ENCODE data around the gene TMEM176B.

Gene TMEM176B

DNA sequence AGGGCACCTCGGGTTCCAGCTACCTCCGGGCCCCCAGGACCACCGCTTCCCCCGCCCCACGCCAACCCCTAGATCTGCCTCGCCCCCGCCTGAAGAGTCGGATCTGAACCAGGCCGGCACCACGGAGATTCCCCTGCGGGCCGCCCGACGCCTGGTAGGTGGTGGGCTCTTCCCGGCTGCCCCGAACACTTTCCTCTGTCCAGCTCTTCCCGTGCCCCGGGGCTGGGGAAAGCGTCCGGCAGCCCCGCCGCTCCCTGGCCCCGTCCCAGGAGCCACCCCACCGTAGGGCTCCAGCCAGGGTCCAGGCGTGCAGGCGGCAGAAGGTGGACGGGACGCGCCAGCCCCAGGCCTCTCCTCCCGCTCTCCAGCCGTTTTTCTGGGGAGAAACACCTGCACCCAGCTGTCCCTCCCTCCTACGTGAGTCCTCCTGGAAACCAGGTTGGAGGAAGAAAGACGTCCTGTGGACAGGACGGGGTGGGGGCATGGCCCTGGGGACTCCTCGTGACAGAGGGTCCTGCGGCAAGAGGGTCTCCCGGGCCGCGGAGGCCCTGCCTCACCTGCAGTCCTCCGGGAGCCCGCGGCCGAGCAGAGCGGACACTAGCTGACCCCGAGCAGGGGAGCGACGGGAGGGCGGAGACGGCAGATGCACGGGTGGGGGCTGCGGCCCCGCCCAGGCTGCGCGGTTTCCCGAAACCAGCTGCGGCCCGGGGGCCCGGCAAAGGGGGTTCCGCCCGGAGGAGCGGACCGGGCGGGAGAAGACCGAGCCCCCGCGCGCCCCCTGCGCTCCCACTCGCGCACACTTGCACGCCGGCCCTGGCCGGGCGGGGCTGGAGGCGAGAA, at the start of gene TMEM176B:
TMEM176B (minus strand) TSS at position 624 of the 840 bp plus-strand sequence. CDS start 3,795 bp downstream, outside the sequence.
- DNase-seq: no peak

DNA sequence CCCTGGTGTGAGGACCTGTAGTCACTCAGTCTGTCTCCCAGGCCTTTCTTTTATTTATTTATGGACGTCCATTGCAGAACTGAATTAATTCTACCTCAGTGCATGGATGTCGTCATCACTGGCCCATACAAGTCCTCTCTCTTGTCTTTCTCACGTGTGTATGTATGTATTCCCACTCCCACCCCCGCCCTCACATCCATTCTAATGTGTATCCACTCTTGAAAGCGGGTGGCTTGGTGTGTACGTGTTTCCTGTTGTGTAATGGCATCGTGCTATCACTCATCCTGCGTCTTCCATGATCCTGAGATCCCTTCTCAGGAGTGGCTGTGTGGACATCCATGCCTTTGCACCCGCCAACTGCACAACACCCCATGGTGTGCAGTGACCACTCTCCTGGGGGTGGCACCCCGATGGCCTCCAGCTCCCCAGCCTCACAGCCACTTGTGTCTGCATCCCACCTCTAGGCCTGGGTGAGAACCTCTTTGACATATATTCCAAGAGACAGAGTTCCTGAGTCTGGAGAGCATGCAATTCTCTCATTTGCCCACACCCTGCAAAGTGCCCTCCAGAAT, 49.1 kb upstream of the TMEM176B start:
- DNase-seq: no peak

DNA sequence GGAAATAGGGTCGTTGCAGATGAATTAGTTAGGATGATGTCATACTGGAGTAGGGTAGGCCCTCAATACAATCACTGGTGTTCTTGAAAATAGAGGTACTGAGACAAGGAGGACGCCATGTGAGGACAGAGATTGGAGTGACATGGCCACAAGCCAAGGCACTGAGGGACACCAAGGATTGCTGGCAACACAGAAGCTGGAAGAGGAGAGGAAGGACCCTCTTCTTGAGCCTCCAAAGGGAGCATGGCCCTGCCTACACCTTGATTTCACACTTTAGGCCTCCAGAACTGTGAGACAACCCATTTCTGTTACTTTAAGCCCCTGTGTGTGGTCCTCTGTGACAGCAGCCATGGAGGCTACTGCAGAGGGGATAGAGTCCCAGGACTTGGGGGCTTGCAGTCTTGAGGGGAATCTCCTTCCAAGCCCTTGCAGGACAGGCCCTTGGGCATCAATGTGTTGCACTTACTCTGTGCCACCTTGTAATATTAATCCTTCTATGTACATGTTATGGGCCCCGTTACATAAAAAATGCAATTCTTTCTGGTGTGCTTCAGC, 48.5 kb upstream of the TMEM176B start:
- no peak for DNase-seq

DNA sequence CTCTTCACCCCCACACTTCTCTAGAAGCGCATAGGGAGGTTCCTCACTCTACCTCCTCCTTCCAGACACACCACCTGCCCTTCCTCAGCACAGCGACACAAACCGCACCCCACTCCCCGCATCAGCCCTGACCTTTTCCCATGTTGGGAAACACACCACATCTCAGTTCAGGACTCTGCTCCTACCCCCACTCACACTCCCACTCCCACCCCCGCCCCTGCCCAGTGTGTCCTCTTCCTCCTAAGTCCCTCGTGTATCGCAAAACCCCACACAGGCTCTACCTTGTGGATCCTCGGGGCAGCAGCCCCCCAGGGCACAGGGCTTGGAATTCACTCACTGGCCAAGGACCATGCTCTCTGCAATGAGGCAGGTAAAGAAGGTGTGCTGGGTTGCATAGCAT, 47.9 kb upstream of the TMEM176B start:
- DNase-seq: no peak

DNA sequence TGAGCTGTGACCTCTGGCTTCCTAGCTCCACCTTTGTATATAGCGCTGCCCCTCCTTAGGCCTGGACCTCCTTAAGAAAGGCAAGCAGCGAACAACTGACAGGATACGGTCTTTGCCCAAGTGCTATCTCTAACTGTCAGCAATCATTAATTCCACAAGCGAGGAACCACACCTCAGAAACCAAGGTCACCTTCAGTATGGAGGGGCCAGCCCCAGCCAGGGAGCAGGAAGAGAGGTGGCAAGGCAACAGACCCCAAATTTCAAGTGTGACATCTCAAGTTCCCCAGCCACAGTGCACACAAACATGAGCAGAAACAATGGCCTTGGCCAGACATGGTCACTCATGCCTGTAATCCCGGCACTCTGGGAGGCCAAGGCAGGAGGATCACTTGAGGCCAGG, 47.4 kb upstream of the TMEM176B start:
- no peak for DNase-seq

DNA sequence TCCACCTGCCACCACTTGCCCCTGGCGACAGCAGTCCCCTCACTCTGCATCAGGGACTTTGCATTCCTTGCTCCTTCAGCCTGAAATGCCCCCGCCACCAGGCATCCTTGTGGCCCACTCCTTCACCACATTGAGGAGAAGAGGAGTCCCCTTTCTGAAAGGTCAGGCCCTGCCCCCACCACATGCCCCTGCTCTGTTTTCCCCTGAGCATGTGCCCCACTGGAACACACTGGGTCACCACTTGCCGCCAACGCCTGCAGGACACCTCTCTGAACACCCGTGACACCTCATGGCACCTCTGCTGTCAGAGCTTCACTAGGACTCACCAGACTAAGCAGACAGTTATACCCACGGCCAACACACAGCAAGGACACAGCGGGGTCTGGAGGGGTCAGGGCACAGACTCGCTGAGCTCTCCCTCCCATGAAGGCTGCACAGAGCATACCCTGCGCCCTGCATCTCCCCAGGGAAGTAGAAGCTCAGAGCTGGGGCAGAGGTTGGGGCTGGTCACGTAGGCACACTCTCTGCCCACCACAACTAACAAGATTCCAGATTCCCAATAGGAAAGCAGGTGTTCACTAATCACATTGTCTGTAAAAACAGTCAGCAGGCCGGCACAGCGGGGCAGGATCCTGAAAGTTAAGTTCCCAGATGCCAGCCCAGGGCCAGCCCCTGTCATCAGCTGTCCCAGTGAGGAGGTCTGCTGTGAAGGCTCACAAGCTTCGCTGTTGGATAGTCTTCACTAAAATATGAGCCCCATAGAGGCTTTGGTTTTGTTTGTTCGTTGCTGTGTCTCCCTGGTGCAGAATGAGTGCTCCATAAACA, 46.3 kb upstream of the TMEM176B start:
- no peak for DNase-seq

DNA sequence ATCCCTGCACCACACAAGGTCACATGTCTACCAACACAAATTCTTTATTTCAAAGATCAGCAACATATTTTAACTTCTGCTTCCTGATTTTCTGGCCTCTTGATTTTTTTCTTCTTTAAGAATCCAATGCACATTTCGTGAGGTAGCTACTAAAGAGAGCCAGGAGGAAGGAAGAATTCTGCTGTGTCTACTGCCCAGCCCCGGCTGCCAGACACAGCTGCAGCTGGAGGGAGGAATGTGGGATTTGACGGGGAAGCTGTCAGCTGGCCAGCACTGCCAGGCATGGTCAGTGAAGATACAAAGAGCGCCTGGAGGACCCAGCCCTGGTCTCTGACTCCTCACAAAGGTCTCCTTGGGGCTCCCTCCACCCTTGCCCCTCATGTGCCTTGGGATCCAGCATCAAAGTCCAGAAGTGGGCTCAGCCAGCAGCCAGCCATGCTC, 45.3 kb upstream of the TMEM176B start:
- no peak for DNase-seq

DNA sequence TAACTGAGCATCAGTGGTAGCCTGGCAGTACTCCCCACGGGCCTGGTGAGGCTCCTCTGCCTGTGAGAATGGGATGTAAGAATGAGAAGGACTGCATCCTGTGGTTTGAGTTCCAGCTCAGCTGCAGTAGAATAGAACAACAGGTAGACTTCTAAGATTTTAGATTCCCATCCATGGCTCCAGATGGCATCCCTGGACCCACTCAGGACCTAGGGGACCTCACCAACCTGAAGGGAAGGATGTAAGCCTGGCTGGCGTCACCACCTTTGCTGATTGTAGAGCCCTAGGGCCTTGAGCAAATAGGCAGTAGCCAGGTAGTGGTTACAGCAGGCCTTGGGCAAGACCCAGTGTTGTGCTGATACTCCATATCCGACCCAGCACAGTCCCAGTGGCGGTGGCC, 42.6 kb upstream of the TMEM176B start:
- no peak for DNase-seq

DNA sequence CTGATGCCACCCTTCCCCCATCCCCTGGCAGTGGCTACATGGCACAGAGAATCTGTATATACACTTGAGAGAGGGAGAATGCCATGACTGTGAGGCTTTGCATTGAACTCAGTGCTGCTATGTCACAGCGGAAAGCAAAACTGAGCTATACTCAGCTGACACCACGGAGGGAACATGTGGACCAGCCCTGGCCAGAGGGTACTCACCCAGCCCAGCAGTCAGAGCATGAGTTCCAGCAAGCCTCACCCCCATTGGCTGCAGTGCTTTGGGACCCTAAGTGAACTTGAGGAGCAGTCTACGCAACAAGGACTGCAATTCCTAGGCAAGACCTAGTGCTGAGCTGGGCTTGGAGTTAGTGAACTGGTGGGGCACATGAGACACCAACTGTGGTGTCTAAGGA, 41.9 kb upstream of the TMEM176B start:
- DNase-seq: no peak

DNA sequence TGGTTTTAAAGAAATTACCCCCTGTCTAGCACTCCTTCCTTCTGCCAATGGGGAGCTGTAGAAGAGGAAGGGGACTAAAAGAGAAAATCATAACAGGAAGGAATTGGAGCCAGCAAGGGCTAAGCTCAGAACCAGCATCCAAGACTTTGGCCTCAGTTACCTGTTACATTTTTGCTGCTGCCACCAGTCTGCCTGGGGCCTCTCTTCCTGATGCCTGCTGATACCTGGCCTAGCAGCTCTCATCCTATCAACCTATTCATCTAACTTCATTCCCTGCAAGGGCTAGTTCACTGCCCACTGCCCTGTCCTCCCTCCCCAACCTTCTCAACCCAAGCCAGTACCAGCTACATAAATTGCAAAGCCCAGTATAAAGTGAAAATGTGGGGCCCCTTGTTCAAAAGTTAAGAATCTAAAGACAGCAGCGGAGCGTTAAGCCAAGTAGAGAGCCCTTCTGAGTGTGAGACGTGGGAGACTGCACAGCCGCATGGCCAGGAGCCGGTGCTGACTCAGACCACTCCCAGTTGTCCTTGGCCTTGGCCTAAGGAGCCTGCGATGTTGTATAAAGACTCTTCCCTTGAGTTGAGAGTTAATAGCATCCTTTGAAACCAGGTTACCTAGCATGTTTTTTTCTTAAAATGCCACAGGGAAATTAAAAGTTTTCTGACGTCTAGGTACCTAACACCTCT, 38.9 kb upstream of the TMEM176B start:
- DNase-seq: no peak

DNA sequence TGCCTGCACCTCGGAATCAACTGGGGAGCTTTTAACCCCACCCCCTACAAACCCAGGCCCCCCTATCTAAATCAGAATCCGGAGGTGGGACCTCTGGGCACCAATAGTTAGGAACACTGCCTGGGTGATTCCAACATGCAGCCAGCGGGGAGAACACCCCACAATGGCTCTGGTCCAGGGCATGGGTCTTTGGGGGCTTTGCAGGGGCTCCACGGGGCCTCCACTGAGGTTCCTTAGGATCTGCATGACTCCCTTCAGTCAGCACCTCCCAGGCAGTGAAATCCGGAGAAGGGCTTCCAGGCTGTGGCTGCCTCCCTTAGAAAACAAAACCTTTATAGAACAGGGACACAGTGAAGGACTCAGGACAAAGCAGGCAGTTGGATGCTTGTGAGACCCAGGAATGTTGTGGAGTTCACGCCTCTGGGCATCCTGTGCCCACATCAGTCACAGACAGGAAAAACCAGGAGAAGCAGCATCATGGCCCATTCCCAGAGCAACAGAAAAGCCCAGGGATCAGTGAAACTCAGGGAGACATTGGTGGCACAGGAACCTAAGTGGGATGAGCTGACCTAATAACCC, 35.6 kb upstream of the TMEM176B start:
- DNase-seq: no peak

DNA sequence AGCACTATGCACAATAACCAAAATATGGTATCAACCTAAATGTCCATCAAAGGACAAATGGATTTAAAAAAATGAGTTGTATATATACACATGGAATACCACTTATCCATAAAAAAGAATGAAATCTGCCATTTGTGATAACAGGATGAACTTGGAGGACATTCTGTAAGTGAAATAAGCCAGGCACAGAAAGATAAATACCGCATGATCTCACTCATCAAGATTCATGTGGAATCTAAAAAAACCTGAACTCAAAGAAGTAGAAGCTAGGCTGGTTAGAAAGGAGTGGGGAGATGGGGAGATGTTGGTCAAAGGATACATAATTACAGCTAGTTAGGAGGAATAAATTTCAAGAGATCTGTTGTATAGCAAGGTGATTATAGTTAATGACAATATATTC, 34.9 kb upstream of the TMEM176B start:
- DNase-seq: no peak

DNA sequence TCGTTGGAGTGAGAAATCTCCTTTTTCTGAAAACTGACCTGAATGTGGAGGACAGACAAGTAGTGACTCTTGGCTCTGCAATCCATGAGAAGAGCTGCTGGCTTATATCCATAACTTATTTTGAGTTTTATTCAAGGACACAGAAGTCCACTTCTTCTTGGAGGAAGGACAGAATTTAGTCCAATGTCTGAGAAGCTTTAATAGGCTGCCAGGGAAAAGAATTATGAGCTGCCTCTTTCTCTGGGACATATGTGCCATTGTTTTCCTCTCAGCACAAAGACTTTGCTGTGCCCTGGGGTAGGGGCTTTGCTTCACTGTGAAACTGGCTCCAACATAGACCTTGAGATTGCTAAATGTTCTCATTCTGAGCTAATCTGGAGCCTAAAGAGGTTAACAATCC, 31.7 kb upstream of the TMEM176B start:
- DNase-seq: no peak

DNA sequence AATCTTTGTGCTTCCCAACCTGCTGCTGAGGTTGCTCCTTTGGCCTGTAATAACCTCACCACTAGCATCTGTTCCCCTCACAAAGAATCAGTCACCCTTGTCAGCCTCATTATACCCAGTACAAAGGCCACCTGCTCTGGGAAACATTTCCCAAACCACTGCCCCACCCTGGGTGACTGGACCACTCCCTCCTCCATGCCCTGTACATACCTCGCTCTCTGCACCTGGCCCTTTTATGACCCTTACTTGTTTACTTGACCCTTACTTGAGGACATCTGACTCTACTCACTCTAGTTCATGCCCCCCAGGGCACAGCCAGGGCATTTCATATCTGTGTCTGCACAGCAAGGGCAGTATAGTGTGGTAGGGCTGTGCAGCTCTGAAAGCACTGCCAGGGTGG, 30.8 kb upstream of the TMEM176B start:
- DNase-seq: no peak

DNA sequence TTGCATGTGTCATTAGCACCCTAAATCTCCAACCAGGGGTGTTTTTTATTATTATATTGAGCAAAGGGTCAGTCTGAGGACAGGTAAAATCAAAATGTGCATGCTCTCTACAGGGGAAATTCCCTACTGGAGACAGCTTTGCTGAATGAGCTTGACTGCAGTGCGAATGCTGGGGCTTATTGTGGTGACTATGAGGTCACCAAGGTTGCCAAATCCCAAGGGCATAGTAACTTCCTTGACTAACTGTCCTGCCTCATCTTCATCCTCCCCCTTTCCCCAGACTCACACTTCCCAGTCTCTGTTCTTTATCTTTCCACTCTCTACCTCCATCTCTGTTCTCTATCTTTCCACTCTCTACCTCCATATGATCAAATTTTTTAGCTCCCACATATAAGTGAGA, 29.3 kb upstream of the TMEM176B start:
- DNase-seq: no peak

DNA sequence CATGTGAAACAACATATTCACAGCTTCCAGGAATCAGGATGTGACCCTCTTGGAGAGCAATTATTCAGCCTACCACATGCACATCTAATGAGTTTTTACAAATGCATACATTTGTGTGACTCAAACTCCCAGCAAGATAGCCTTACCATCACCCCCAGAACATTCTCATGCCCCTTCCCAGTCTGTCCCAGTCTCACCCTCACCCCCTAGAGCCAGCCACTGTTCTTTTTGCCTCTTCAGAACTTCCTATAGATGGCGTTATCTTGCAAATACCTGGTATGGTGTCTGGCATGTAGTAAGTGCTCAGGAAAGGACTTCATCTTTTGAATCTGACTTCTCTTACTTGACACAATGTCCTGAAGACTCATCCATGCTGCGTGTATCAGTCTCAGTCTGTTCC, 28.2 kb upstream of the TMEM176B start:
- DNase-seq: no peak

DNA sequence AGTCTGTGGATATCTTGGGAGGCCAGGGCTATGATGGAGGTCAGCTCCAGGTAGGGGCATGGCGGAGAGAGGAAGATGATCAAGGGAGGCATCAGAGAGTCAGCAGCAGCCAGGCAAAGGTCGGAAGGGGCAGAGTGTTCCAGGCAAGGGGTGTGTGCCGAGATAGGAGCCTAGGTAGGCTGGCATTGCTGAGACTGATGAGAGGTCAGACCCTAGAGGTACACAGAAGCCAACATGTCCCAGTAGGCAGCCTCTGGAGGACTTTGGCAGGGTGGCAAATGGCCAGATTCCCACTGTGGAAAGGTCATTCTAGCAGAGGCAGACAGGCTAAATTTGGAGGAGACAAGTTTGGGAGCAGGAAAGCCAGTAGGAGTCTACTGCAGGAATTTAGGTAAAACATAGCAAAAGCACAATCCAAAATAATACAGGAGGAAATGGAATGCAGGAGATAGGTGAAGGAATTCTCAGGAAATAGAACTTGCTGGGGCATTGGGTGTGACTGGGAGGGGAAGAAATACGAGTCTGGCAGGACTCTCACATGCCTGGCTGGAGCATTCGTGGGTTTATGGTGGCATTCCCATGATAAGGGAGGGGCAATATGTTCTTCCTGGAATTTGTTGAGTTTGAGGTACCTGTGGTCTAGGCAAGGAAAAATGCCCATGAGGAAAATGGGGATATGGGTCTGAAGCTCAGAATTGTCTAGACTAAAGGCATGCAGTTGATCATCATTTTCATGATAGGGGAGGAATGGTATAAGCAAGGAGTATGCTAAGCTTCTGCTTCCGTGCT, 26.1 kb upstream of the TMEM176B start:
- DNase-seq: no peak

DNA sequence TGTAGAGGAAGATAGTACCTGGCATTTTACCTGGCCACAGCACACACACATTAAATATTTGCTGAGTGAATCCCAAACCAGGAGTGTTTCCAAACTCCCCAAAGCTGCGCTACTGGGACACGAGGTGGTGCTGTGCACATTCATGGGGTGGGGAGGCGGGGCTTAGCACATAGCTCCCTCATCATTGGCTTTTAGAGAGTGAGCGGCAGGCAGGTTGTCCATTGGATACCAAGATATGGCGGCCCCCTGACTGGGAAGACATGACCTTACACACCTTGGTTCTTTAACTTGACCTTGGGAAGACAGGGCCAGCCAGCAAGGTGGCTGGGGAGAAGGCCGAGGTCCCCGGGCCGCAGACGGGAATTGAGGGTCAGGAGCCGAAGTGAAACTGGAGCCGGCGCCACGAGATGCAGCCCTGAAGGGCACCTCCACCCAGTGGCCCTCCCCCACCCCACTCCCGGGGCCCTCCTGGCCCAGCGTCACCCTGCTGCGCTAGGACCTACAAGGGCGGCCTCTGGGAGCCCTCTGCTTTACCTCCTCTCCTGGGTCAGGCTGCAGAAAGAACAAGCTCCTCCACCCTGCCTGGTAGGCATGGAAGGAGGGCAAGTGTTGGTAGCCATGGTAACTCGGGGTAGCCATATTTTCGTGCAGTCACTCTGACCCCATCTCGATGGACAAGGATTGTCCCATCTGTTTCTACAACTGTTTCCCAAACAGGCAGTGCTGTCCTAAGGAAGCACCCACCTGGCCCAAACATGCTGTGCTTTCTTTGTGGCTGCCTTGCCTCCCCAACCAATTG, 24.4 kb upstream of the TMEM176B start:
- DNase-seq: no peak

DNA sequence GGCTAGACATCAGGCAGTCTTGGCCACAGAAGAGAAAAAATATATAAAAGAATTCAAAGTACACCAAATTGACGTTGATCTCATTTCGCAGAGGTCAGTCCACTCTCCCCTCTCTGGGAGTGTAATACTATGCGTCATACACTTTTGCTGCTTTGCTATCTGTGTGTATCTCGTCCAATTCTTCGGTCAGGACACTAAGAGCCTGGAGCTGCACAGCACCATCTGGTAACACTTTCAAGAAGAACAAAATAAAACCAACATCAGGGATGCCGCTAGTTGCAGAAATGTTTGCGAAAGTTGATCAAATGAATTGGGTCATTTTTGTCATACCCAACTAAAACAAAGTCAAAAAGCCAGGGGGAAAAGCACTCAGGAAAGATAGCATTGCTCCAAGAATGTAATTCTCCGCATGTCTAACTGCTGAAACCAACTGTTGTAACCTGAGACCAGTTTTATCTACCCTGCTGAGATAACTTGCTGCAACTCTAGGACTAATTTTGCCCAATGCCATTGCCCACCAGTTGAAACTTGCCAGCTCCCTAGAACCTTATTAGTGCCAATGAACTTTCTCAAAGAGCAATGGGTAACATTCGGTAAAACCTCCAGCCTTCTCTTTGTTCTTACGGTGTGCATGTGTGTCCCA, 23.4 kb upstream of the TMEM176B start:
- DNase-seq: no peak

DNA sequence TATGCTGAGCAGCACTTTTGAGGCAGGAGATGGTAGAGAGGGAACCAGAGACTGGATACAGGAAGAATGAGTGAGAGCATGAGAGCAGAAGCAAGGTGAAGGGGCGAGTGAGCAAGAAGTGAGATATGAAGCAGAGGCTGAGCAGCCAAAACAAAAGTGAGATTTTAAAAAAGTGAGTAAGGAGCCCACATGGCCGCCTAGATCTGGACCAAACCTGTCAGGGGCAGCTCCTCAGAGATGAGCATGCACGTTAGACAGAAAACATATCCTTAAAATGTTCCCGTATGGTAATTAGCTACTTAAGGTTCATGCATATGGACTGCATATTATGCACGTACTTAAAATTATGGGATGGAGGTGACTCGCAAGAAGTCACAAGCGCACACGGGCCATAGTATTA, 22.9 kb upstream of the TMEM176B start:
- no peak for DNase-seq

Measured in NCI-H524 treated with DMSO at 0.1 percent for 48 hours (cell line).